K562 (cell line): ENCODE data around the gene FBXW7. TPM values are rescaled to one million over a fixed set of nuclear protein-coding genes. Genes with fewer than 3 reads are reported as not detected.
A peak's percentile ranks its signal among the peaks of the same experiment; 100 is the strongest.
"Not testable (repeated sequence)": the region's sequence is repeated elsewhere in the genome, so short reads cannot be mapped to it uniquely, and the experiment has no call there.

Experiments
- ATAC-seq: fragments of 200-7000 bp; cut with Tn5 transposase; 3 replicates; pipeline ENCODE4 v1.9.1; 2020; ENCODE audit warnings: moderate library complexity
- BruUV-seq: library from RNA; stranded (reverse); fragments of 400-500 nt; replicated peaks from 2 replicates; lab custom pipeline; 2021; lab: Mats Ljungman, UMichigan
- CTCF ChIA-PET: fragments of 300-600 bp; formaldehyde crosslinking; extraction: SDS; loops from one replicate; lab custom pipeline; 2021; ENCODE audit warnings: low intra/inter-chr PET ratio; lab: Yijun Ruan, JAX
- POLR2A ChIA-PET: fragments of 300-600, 350-650 bp; sonication (Branson Sonifier 250); formaldehyde crosslinking; extraction: SDS; loops from one replicate; lab custom pipeline; 2021; ENCODE audit warnings: antibody characterized with exemption, inconsistent platforms; lab: Yijun Ruan, JAX
- DNase-seq, 4 experiments: peaks; one replicate each; pipeline versions ENCODE4 v3.0.0 to v3.0.0-alpha.2; 2011 to 2018; ENCODE audit warnings: low spot score in 3 of 4, mixed read lengths in 3 of 4; ENCODE audit errors: extremely low read depth in 1 of 4
- FAIRE-seq: peaks from 2 replicates; lab custom pipeline; 2011; peaks lifted over from hg19 to GRCh38; lab: Jason Lieb, UNC
- H2AFZ ChIP-seq: 2 replicates; pipeline ENCODE4 v1.6.0; 2011; ENCODE audit warnings: low read depth, low read length, control low read depth, inconsistent platforms
- H3K27ac ChIP-seq: fragments of 200-600 bp; 3 replicates; pipeline ENCODE4 v1.8.0; 2011; ENCODE audit warnings: low read depth, mild to moderate bottlenecking, control low read depth, inconsistent platforms, low read length, moderate library complexity, mixed read lengths; ENCODE audit errors: extremely low read depth
- H3K27me3 ChIP-seq, 2 experiments: fragments of 300-600 bp in 1 of 2; 2 replicates in 1 of 2; 3 replicates in 1 of 2; pipeline versions ENCODE4 v1.6.0 to v1.8.0; 2011; ENCODE audit warnings: inconsistent platforms in 2 of 2, low read length in 2 of 2, mild to moderate bottlenecking in 1 of 2, mixed read lengths in 1 of 2, moderate library complexity in 1 of 2; ENCODE audit not compliant: control insufficient read depth in 2 of 2, insufficient read depth in 2 of 2
- H3K36me3 ChIP-seq: fragments of 300-600 bp; 3 replicates; pipeline ENCODE4 v1.8.0; 2011; ENCODE audit warnings: mild to moderate bottlenecking, low read length, inconsistent platforms; ENCODE audit not compliant: control insufficient read depth, insufficient read depth
- H3K4me1 ChIP-seq, 2 experiments: fragments of 200-600 bp in 1 of 2; replicated peaks in 1 of 2; 2 replicates in 1 of 2; 3 replicates in 1 of 2; pipeline versions ENCODE4 v1.5.1 to v1.8.0; 2011; ENCODE audit warnings: inconsistent platforms in 2 of 2, low read length in 2 of 2, mild to moderate bottlenecking in 1 of 2, mixed read lengths in 1 of 2, moderate library complexity in 1 of 2; ENCODE audit not compliant: control insufficient read depth in 2 of 2, insufficient read depth in 2 of 2
- H3K4me2 ChIP-seq: 2 replicates; pipeline ENCODE4 v1.6.1; 2011; ENCODE audit warnings: low read length, control low read depth, inconsistent platforms, mixed read lengths; ENCODE audit not compliant: insufficient read depth
- H3K4me3 ChIP-seq: fragments of 200-600 bp; sonication (generic), shearing (Covaris generic); 2 replicates; pipeline ENCODE4 v1.5.1; 2016; ENCODE audit warnings: control low read depth, inconsistent platforms
- H3K79me2 ChIP-seq: fragments of 200-600 bp; 3 replicates; pipeline ENCODE4 v1.8.0; 2011; ENCODE audit warnings: low read length, inconsistent platforms; ENCODE audit not compliant: control insufficient read depth, insufficient read depth
- H3K9ac ChIP-seq, 2 experiments: 2 replicates each; pipeline versions ENCODE4 v1.6.0 to v1.6.1; 2011; ENCODE audit warnings: low read depth in 2 of 2, low read length in 2 of 2, control low read depth in 1 of 2, inconsistent platforms in 1 of 2, mild to moderate bottlenecking in 1 of 2, mixed read lengths in 1 of 2; ENCODE audit not compliant: insufficient read depth in 1 of 2
- H3K9me1 ChIP-seq: one replicate; pipeline ENCODE4 v1.6.0; 2011; ENCODE audit warnings: inconsistent platforms, mild to moderate bottlenecking, low read length, moderate library complexity; ENCODE audit not compliant: control insufficient read depth, insufficient read depth
- H3K9me3 ChIP-seq: replicated peaks from 2 replicates; pipeline ENCODE4 v1.5.1; 2011; ENCODE audit warnings: low read depth, low read length, inconsistent platforms; ENCODE audit not compliant: control insufficient read depth, insufficient read depth
- H4K20me1 ChIP-seq: replicated peaks from 2 replicates; pipeline ENCODE4 v1.6.1; 2011; ENCODE audit warnings: low read length, inconsistent platforms, mixed read lengths; ENCODE audit not compliant: control insufficient read depth, insufficient read depth
- SRSF3 ChIP-seq: fragments of 200-400 bp; formaldehyde crosslinking; IDR thresholded peaks from 2 replicates; pipeline ENCODE4 v1.6.1; 2016; ENCODE audit warnings: mild to moderate bottlenecking, low read length, moderate library complexity; ENCODE audit not compliant: insufficient read depth
- ZNF76 ChIP-seq: fragments of 250-450 bp; sonication (Bioruptor Pico); IDR thresholded peaks from 2 replicates; pipeline ENCODE4 v1.4.0; 2020; ENCODE audit warnings: mild to moderate bottlenecking, moderate library complexity, borderline replicate concordance
- WGBS: fragments of 100-300 bp; shearing (Covaris generic); methylation state at CpG from one replicate; pipeline ENCODE4 v1.1.6; 2016; ENCODE audit warnings: low coverage, mixed read lengths; ENCODE audit not compliant: insufficient coverage; ENCODE audit errors: missing lambda C conversion rate; 5-methylcytosine and 5-hydroxymethylcytosine counted together
- in situ Hi-C: fragments of 300-500 bp; cut with MboI; formaldehyde crosslinking; loops from 4 replicates; pipeline ENCODE4 v1.15.0; 2018; ENCODE audit warnings: inconsistent platforms, mixed read lengths
- intact Hi-C: fragments of 100-400 bp; cut with micrococcal nuclease; formaldehyde crosslinking; loops from 2 replicates; pipeline ENCODE4 v1.14.2; 2022
- polyA plus RNA-seq, 8 experiments: library from polyadenylated mRNA; depleted of rRNA in 4 of 8; stranded (reverse) in 5 of 8; unstranded in 3 of 8; fragments of >200 nt; fragmentation: Nextera tagmentation in 2 of 8; fragmentation: Illumina TruSeq in 1 of 8; extraction: Ambion mirVana in 2 of 8; extraction: Trizol in 1 of 8; gene quantifications; 2 replicates each; pipeline versions ENCODE4 v1.2.1 to v1.2.3, GENCODE V29; 2011 to 2014; ENCODE audit warnings: inconsistent platforms in 1 of 8, missing spikeins in 1 of 8
- total RNA-seq, 7 experiments: library from RNA; depleted of rRNA in 6 of 7; stranded (reverse); fragments of >200 nt in 6 of 7; fragmentation: Illumina TruSeq in 2 of 7; extraction: Trizol in 2 of 7; gene quantifications; 2 replicates each; pipeline versions ENCODE4 v1.2.1 to v1.2.3, GENCODE V29; 2011 to 2021; ENCODE audit warnings: low replicate concordance in 1 of 7
- TF ChIP-seq, protein P1 (sequence below): fragments of 450-650 bp; IDR thresholded peaks from 2 replicates; pipeline ENCODE4 v1.6.1; 2014; ENCODE audit warnings: low read depth, mild to moderate bottlenecking, moderate library complexity, borderline replicate concordance

Gene FBXW7
- total and polyA plus RNA-seq, 9 of the 15 experiments (the other 6 are each of a cell fraction or from before 2014, with no cell fraction given): 6.8 to 44.2 (median 16.4) TPM

DNA sequence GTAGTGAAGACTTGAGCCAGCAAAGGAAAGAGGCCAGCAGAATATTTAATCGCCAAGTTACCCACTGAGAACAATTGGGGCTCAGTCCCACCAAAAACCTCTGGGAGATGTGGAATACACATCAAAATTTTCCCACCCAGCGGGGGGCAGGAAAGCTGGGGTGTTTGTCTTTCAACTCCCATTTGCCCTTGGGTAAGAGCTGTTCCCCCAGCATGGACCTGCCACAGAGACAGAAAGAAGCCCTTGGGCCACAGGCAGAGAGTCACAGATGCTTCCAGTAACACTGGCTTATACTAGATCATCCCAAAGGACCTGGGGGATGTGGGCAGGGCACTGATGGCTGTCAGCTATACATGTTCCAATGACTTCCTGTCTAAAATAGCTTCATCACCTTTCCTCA is 18.9 kb upstream of the FBXW7 start:
- Histone ChIP-seq H3K9ac (no peak overlapping the region), H3K27me3 (peaks cover 2 to 3% of the 10 kb centered on the region in 2 experiments; a peak in 2 of 5 replicates), H2AFZ (no peak overlapping the region), H3K9me1 (no peaks in the 10 kb centered on the region), H3K9me3 (no peaks in the 10 kb centered on the region), H3K79me2 (no peaks in the 10 kb centered on the region), H4K20me1 (no peaks in the 10 kb centered on the region; the same call in 1 of the 2 replicates), H3K36me3 (no peaks in the 10 kb centered on the region), H3K27ac (no peak overlapping the region), H3K4me3 (no peak overlapping the region), H3K4me1 (no peaks in the 10 kb centered on the region), H3K4me2 (no peak overlapping the region)
- ATAC-seq: peak; percentile 41; the same call in 2 of the 3 replicates
- FAIRE-seq: no peak
- no peak for DNase-seq
- WGBS: 5% methylated on average over 2 of the region's 2 CpGs
- ChIA-PET POLR2A (interaction anchor here (1.2 kb wide), 1 partner anchor 23 kb away, joined by 4 read pairs; no protein-coding TSS in a partner anchor), CTCF (no interaction called here)
- in situ Hi-C loops (no loop called here), intact Hi-C loops (no loop called here)
- BruUV-seq: no TSS peak
- TF ChIP-seq SRSF3: no peak
- TF ChIP-seq, protein P1, sequence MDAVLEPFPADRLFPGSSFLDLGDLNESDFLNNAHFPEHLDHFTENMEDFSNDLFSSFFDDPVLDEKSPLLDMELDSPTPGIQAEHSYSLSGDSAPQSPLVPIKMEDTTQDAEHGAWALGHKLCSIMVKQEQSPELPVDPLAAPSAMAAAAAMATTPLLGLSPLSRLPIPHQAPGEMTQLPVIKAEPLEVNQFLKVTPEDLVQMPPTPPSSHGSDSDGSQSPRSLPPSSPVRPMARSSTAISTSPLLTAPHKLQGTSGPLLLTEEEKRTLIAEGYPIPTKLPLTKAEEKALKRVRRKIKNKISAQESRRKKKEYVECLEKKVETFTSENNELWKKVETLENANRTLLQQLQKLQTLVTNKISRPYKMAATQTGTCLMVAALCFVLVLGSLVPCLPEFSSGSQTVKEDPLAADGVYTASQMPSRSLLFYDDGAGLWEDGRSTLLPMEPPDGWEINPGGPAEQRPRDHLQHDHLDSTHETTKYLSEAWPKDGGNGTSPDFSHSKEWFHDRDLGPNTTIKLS: no peak
- TF ChIP-seq ZNF76: no peak

DNA sequence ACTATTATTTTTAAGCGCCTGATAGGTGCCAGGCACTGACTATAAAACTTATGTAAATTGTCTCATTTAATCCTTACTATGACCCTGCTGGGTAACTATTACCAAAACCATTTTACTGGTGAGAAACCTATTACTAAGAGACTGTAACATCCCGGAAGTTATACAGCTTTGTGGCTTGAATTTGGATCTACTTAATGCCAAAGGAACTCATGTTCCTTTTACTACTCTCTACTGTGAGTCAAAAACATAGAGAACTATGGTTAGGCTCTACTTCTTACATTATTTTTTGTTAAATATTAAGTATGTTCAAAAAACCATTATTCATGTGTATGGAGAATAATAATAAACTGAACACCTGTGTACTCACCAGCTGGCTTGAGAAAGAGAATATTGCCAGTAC is 14.8 kb upstream of the FBXW7 start:
- H3K27ac ChIP-seq, H3K4me3 ChIP-seq, intact Hi-C loops, BruUV-seq, H3K9me1 ChIP-seq, ATAC-seq, H3K4me1 ChIP-seq, in situ Hi-C loops, H3K9me3 ChIP-seq, H3K9ac ChIP-seq, H4K20me1 ChIP-seq, CTCF ChIA-PET, H3K27me3 ChIP-seq, H3K79me2 ChIP-seq, H3K4me2 ChIP-seq, H3K36me3 ChIP-seq, DNase-seq, FAIRE-seq, H2AFZ ChIP-seq: not testable (repeated sequence)
- POLR2A ChIA-PET: interaction anchor here (1.0 to 1.3 kb wide), 2 partner anchors 9 to 14 kb away, joined by 3 to 4 read pairs; partner anchors contain the start of gene FBXW7
- WGBS: 10% methylated on average over 2 of the region's 2 CpGs
